ENCODE results near the gene RHEB.
A peak's percentile ranks its signal among the peaks of the same experiment; 100 is the strongest.

RHEB gene

DNA sequence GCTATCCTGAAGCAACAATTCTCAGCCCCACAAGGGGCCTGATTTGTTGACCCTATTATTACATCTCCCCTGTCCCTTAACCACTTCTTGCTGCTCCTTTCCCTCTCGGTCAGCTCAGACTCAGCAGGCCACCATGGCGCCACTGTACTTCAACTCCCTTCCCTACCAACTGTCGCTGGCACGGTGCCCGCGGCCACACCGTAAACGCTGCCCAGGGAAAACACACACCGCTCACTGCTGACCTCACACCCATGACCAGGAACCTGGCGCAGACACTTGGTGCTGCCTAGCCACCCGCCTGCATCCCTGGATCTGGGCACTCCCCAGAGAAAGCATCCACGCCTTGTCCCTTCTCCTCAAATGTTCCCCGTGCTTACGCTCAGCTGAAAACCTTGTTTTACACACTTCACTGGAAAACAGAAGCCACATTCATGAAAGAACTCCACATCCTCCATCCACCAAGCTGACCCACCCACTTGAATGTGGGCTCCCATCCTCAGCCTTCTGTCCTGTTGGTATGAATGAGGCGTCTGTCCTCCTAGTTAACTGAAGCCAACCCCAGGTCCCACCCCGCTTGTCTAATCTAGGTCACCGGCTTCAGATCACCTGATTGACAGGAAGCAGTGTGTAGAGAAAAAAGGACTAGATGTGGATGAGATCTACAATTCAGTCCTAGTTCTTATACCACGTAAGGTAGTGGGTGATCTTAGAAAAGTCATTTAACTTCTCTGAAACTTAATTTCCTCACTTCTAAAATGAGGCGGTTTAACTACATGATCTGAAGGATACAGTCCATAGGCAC, 51.3 kb downstream of the RHEB start:
- DNase-seq = no peak

- no peak for DNase-seq
Observed at GRCh38 chr7:151465169-151465568, 54.5 kb downstream of the RHEB start.

- DNase-seq = no peak
Observed at GRCh38 chr7:151462306-151462779, 57.4 kb downstream of the RHEB start.

DNA sequence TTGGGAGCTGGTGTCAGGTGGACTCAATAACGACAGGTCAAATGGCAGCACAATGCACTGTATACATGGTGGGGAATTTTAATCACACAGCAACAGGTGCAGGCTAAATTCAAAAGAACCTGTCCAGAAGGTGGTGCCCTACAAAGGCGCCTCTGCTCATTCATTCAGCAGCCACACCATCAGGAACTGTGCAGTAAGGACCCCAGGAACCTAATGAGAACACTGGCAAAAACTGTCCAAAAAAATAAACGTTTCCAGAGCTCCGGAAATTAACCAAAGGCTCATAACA, 57.8 kb downstream of the RHEB start:
- DNase-seq = no peak

- no peak for DNase-seq
Observed at GRCh38 chr7:151461096-151461941, 58.4 kb downstream of the RHEB start.

DNA sequence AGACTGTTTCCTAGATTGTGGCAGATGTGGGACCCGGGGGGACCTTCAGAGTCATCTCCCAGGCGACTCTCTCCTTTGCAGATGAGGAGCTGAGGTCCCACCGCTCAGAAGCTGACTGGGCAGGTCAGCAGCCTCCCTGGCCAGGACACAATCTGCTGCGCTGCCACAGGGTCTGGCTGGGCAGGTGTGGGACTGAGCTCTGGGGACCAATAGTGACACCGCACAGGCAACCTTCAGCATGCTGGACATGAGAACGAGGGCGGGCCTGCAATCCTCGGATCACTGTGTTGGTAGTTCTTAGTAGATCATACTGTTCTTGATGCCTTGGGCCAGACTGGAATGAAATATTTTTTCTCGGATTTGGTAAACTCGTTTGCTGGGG, 59.2 kb downstream of the RHEB start:
- DNase-seq = no peak

DNA sequence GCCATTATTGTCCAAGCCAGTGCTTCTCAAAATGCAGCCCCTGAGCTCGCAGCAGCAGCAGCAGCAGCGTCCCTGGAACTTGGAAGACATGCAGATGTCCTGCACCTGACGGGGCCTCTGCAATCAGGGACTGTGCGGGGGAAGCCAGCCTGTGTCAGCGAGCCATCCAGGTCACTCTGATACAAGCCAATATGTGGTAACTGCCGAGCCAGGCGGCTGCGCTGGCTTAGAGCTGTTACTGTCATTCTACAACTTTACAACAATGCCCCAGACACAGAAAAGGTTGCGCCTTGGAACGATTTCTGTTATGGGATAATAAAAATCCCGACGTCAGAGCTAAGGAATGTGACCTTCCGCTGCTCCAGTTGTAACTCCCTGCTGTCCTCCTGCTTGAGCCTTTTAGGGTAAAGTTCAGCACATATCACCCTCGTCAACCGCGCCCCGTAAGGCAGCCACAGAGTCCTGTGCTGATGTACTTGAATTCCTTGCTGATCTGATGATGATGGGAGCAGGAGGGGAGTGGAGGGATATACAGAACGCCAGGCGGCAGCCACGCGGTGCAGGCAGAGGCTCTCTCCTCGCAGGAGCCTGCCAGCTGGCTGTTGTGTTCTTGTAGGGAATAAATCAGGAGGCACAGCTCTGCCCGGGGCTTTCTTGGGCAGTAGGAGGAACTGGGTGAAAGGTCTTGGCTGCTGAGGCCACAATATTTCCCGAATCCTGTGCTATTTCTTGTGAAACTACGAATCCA, 59.8 kb downstream of the RHEB start:
- DNase-seq = no peak

DNA sequence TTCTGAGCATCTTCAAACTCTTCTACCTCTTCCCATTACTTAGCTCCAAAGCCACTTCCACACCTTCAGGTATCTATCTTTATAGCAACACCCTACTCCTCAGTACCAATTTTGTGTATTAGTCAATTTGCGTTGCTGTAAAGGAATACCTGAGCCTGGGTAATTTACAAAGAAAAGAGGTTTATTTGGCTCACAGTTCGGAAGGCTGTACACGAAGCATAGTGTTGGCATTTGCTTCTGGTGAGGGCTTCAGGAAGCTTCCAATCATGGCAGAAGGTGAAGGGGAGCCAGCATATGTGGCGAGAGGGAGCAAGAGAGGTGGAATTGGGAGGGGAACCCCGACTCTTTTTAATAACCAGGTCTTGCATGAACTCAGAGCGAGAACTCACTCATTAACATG, 62.2 kb downstream of the RHEB start:
- DNase-seq = no peak

- no peak for DNase-seq
Observed at GRCh38 chr7:151456782-151457181, 62.9 kb downstream of the RHEB start.

GRCh38 chr7:151456276-151456675, 63.4 kb downstream of the RHEB start:
- DNase-seq = no peak

GRCh38 chr7:151455690-151456089, 64.0 kb downstream of the RHEB start:
- DNase-seq = no peak

DNA sequence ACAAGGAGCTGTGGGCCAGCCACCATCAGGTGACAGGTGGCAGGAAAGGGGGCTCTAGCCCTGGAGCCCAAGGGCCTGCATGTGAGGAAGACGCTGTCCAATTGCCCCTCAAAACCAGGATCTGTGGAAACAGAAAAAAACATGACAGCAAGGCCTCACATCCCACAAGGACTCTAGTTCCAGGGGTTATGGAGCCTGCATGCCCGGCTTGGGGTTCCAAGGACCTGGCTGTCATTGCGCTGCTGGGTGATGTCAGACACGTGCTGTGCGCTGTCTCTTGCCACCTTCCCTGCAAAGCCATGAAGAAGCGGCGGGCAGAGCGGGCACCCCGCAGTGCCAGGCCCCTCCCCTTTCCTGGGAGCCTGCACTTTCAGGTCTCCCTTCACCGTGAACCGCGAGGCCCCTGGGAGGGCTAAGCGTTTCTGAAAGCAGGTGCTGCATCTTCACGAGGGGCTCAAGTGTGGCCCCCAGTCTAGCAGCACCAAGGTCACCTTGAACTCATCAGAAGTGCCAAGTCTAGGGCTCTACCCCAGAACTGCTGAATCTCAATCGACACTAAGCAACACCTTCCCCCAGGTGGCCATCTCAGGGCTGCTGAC, 64.7 kb downstream of the RHEB start:
- no peak for DNase-seq

GRCh38 chr7:151454305-151454704, 65.4 kb downstream of the RHEB start:
- no peak for DNase-seq

DNA sequence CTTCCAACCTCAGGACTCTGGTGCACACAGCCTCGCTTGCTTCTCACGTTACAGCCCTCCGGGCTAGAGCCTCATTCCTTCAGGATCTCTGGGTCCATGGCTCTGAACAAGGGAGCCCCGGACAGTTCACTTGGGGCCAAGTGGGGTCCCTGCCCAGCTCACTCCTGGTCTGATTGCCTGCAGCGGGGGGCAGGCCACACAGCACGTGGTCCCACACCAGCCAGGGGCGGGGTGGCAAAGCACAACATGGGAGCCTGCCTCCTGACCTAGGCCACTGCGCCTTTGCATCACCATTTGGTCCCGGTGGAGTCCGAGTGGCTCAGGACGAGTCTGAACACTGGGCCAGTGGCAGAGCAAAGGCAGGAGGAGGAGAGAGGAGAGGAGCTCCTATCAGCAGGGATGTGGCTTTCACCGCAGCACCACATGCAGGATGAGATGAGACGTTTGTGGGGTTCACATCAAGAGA, 66.3 kb downstream of the RHEB start:
- no peak for DNase-seq

GRCh38 chr7:151452680-151453325, 66.9 kb downstream of the RHEB start:
- DNase-seq = no peak

DNA sequence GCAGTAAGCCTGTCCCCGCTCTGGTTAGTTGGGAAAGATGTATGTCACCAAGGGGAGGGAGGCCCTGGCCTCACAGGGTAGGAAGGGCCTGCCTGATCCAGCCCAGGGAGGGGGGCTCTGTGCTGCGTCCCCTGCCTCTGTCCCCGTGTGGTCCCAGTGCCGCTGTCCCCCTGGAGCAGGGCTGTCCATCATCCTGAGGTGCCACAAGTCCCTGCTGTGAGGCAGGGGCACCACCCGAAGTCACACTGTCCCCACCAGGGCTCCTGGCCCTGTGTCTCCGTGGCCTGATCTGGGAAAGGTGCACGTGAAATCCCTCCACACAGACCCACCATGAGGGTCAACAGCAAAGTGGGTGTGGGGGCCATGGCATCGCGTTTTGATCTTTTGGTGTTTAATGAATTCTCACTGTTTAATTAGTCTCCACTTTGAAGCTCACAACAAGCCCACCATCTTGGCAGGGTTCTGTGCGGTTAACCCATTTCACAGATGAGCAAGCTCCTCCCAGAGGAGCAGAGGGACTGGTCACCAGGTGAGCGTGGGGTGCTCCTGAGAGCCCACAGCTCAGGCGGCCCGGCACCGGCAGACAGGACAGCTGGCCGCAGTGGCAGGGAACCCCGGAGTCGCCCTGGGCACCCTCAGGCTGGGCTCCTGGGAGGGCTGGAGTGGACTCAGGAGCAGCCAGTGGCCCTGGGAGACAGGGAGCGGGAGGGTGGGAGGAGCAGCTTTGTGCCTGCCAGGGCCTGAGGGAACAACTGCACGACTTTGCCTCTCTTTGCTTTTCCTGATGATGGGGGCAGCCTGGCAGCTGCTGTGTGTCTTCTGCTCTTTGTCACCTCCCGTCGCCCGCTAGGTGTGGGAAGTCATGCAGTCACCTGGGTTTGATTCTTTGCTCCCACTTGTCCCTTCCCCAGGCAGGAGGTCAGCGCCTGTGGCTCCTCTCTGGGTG, 67.8 kb downstream of the RHEB start:
- no peak for DNase-seq

- DNase-seq = no peak
Observed at GRCh38 chr7:151451156-151451555, 68.5 kb downstream of the RHEB start.

GRCh38 chr7:151449990-151450389, 69.7 kb downstream of the RHEB start:
- no peak for DNase-seq

DNA sequence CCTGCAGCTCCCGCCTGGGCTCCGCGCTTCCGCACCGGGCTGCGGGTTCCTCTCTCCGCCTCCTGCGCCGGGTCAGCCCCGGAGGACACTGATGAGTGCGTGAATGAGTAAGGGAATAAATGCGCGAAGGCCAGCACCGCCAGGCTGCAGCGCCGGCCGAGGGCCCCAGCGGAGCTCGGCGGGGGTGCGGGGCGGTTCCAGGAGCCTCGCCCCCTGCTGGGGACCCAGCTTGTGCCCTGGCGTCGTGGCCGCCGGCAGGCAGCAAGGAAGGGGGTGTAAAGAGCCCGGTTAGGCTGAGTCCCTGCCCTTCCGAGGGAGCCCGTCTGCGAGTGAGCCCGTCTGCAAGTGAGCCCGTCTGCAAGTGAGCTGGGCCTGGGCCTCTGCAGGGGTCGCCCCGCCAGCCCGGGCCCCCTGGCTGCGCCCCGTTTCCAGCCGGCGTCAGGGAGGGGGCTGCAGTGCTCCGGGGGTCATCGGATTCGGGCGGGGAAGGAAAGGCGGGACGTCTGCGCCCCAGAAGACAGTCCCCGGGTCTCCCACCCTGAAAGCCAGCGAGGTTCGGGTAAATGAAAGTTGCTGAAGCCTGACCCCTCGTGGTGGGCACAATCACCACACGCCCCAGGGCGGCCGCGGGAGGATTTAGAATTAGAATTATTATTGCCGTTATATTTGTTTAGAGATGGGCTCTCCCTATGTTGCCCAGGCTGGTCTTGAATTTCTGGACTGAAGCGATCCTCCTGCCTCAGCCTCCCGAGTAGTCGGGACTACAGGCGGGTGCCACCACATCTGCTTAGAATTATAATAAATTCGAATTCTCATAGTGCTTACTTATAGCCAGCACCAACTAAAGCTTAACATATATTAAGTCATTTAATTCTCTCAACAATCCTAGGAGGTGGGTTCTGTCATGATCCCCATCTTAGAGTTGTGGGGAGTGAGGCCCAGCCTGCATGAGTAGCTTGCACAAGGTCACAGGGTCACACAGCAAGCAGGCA, 71.1 kb downstream of the RHEB start:
- peak; percentile 69 for DNase-seq

GRCh38 chr7:151447901-151448260, 71.8 kb downstream of the RHEB start:
- DNase-seq = no peak
